Peyer's patch (tissue), 4 donors: ENCODE results near the gene UST. TPM values are rescaled to one million over a fixed set of nuclear protein-coding genes. Genes with fewer than 3 reads are reported as not detected.

Experiments used
- DNase-seq, 3 donors: peaks; one replicate each; pipeline ENCODE4 v3.0.0-alpha.2; 2017 to 2019
- H3K27ac ChIP-seq, 4 donors: fragments of 200-600 bp; sonication (generic); one replicate each; pipeline ENCODE4 v1.5.1; 2016 to 2019
- H3K27me3 ChIP-seq, 2 donors: fragments of 200-600 bp; sonication (generic); one replicate each; pipeline ENCODE4 v1.5.1; 2019
- H3K36me3 ChIP-seq, 3 donors: fragments of 200-600 bp; sonication (generic); one replicate each; pipeline ENCODE4 v1.5.1; 2016 to 2019
- H3K4me1 ChIP-seq, 4 donors: fragments of 200-600 bp; sonication (generic); one replicate each; pipeline ENCODE4 v1.5.1; 2016 to 2019
- H3K4me3 ChIP-seq, 4 donors: fragments of 200-600 bp; sonication (generic); 1 replicate in 3 of 4; 2 replicates in 1 of 4; pipeline ENCODE4 v1.5.1; 2016 to 2019; ENCODE audit warnings: mild to moderate bottlenecking in 1 of 4
- H3K9me3 ChIP-seq, 4 donors: fragments of 200-600 bp; sonication (generic); one replicate each; pipeline ENCODE4 v1.5.1; 2016 to 2019; ENCODE audit warnings: mild to moderate bottlenecking in 1 of 4
- POLR2A ChIP-seq, 2 donors: fragments of 450-650 bp; IDR thresholded peaks; one replicate each; pipeline ENCODE4 v1.5.1; 2017; ENCODE audit warnings: antibody characterized with exemption in 2 of 2, mild to moderate bottlenecking in 2 of 2, moderate library complexity in 2 of 2
- total RNA-seq, 4 donors: library from RNA; depleted of rRNA; stranded (reverse); fragments of >200 nt; gene quantifications; one replicate each; pipeline ENCODE4 v1.1.0, GENCODE V29; 2016
- TF ChIP-seq, protein P1 (sequence below), 6 experiments: fragments of 450-650 bp in 4 of 6; fragments of 200-600 bp in 2 of 6; sonication (generic) in 1 of 6; IDR thresholded peaks; one replicate each; pipeline ENCODE4 v1.5.1; 2017 to 2019; ENCODE audit warnings: antibody characterized with exemption in 6 of 6, mild to moderate bottlenecking in 3 of 6, moderate library complexity in 1 of 6

Gene UST
- total RNA-seq, 4 donors from 2014 or later, result 3.0 to 37.1 (median 4.6) TPM

- no peaks in the 10 kb centered on the region for H3K27me3 ChIP-seq
- H3K4me1 ChIP-seq, result peaks cover 0 to 26% (median 9%) of the 10 kb centered on the region in 4 donors
- H3K9me3 ChIP-seq, result no peaks in the 10 kb centered on the region
- no peaks in the 10 kb centered on the region for H3K36me3 ChIP-seq
- DNase-seq, result no peak
- TF ChIP-seq POLR2A (IDR thresholded peaks at IDR 0.05), result no peak
- TF ChIP-seq, protein P1, sequence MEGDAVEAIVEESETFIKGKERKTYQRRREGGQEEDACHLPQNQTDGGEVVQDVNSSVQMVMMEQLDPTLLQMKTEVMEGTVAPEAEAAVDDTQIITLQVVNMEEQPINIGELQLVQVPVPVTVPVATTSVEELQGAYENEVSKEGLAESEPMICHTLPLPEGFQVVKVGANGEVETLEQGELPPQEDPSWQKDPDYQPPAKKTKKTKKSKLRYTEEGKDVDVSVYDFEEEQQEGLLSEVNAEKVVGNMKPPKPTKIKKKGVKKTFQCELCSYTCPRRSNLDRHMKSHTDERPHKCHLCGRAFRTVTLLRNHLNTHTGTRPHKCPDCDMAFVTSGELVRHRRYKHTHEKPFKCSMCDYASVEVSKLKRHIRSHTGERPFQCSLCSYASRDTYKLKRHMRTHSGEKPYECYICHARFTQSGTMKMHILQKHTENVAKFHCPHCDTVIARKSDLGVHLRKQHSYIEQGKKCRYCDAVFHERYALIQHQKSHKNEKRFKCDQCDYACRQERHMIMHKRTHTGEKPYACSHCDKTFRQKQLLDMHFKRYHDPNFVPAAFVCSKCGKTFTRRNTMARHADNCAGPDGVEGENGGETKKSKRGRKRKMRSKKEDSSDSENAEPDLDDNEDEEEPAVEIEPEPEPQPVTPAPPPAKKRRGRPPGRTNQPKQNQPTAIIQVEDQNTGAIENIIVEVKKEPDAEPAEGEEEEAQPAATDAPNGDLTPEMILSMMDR (IDR thresholded peaks at IDR 0.05), result no peak
- no peak overlapping the region for H3K4me3 ChIP-seq
- peak overlapping the region in 1 of 4 donors; percentile 51 for H3K27ac ChIP-seq
Measured at GRCh38 chr6:149059557-149059956, 312.7 kb downstream of the UST start.

- peaks cover 0 to 26% (median 9%) of the 10 kb centered on the region in 4 donors for H3K4me1 ChIP-seq
- no peaks in the 10 kb centered on the region for H3K36me3 ChIP-seq
- no peaks in the 10 kb centered on the region for H3K9me3 ChIP-seq
- H3K27ac ChIP-seq, result peak overlapping the region; percentile 22 to 77 (median 54)
- peak overlapping the region in 2 of 4 donors; percentile 10 to 18 for H3K4me3 ChIP-seq
- TF ChIP-seq, protein P1 (IDR thresholded peaks at IDR 0.05), result peak in 1 of 6 experiments; percentile 7
- TF ChIP-seq POLR2A (IDR thresholded peaks at IDR 0.05), result peak in 1 of 2 donors; percentile 13
- DNase-seq, result peak; percentile 61 to 84 (median 71)
- no peaks in the 10 kb centered on the region for H3K27me3 ChIP-seq
Measured at GRCh38 chr6:149060300-149060984, 313.6 kb downstream of the UST start.

DNA sequence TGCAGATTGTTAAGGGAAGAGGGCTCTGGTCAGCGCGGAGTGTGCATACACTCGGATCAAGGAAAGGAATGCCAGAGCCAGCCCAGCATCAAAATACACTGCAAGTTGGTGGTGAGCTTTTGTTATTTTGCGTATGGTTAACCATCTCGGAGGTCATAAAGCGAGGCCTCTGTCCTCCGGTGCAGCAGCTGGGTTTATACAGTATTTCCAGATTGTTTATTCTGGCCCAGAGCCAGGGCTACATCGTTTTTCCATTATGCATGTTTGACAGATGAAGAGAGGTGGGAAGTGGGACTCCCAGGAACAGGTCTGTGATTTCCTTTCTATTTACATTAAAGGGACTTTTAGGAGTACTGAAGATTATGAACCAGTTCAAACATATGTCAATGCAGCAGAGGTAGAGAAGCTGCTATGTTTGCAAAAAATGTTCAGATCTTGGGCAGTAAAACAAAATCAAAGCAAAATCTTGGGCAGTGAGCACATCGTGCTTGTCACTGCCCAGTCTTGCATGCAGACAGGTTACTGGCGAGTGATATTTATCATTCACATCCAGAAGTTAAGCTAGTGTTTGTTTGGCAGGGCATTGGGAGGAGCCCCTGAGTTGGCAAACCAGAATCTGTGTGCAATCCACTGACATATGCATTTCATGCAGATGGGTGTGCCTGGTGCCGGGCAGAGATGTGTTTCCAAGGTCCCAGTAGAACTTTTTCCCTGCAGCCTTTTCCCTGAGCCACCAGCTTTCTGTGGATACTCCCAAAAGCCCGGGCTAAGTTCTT lies 314.3 kb downstream of the UST start:
- no peaks in the 10 kb centered on the region for H3K36me3 ChIP-seq
- H3K4me3 ChIP-seq, result no peak overlapping the region
- H3K4me1 ChIP-seq, result peaks cover 0 to 26% (median 9%) of the 10 kb centered on the region in 4 donors
- TF ChIP-seq POLR2A (IDR thresholded peaks at IDR 0.05), result no peak
- TF ChIP-seq, protein P1 (IDR thresholded peaks at IDR 0.05), result no peak
- no peak for DNase-seq
- H3K27ac ChIP-seq, result peak overlapping the region; percentile 22 to 77 (median 54)
- H3K9me3 ChIP-seq, result no peaks in the 10 kb centered on the region
- no peaks in the 10 kb centered on the region for H3K27me3 ChIP-seq

DNA sequence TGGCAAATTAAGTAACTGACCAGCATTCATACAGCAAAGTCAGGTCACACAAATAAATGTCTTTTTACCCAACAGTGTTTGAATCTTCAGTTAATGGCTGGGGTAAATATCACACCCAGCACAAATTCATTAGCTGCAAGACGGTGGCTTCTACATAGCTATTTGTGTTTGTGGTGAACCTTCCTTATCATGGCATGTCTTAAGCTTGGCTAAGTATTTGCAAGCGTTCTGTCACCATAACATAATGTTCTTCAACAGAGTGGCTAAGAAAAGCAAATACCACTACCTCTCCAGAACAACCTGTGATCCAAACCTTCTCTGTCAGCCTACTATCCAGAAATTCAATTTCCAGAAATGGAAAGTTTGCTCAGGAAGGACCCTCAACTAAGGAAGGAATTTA lies 315.1 kb downstream of the UST start:
- no peaks in the 10 kb centered on the region for H3K9me3 ChIP-seq
- H3K36me3 ChIP-seq, result no peaks in the 10 kb centered on the region
- H3K4me3 ChIP-seq, result no peak overlapping the region
- H3K27ac ChIP-seq, result no peak overlapping the region
- peaks cover 0 to 26% (median 12%) of the 10 kb centered on the region in 4 donors for H3K4me1 ChIP-seq
- TF ChIP-seq, protein P1 (IDR thresholded peaks at IDR 0.05), result no peak
- TF ChIP-seq POLR2A (IDR thresholded peaks at IDR 0.05), result no peak
- H3K27me3 ChIP-seq, result no peaks in the 10 kb centered on the region
- DNase-seq, result no peak

DNA sequence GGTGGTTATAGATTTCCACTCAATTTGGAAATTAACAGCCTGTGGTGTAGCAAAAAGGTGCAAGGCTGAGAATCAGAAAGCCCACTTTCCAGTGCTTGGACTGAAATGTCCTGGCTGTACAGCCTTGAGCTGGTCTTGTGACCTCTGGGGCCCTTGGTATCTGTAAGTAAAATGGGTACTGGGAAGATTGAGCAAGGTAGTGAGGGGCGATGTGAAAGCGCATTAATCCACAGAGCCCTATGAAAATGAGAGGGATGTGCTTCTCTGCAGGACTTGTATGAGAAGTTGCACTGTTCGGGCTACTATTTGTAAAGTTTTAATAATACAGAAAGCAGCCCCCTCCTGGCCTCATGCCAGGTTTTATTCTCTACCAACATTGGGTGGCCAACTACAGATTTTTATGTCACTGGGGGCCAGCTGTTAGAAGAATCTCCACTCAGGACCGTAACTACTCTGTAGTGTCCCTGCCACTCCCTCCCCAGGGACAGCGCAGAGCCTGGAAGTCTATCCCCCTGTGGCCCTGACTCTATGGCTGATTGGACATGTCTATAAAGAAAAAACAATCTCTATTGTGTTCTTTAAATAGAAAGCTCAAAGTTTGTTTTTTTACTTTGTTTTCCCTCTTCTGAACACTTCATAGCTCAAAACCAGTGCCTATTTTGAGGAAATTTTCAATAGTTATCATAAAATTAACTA lies 316.0 kb downstream of the UST start:
- Histone ChIP-seq H3K4me3 (no peak overlapping the region), H3K9me3 (no peaks in the 10 kb centered on the region), H3K27ac (no peak overlapping the region), H3K36me3 (no peaks in the 10 kb centered on the region), H3K27me3 (no peaks in the 10 kb centered on the region), H3K4me1 (peaks cover 0 to 26% (median 12%) of the 10 kb centered on the region in 4 donors)
- DNase-seq, result no peak
- TF ChIP-seq, protein P1 (IDR thresholded peaks at IDR 0.05), result no peak
- TF ChIP-seq POLR2A (IDR thresholded peaks at IDR 0.05), result no peak
